GM21717 (cell line): ENCODE results near the gene FAR2.
A peak's percentile ranks its signal among the peaks of the same experiment; 100 is the strongest.
"Not testable (repeated sequence)": the region's sequence is repeated elsewhere in the genome, so short reads cannot be mapped to it uniquely, and the experiment has no call there.

Source experiments
- ATAC-seq: cut with Tn5 transposase; IDR thresholded peaks from one replicate; pipeline ENCODE4 v1.9.1; 2021; ENCODE audit warnings: mild to moderate bottlenecking, moderate library complexity; ENCODE audit not compliant: unreplicated experiment

Gene FAR2

GRCh38 chr12:29316752-29317151 lies 167.7 kb downstream of the FAR2 start:
- no peak for ATAC-seq

- peak; percentile 97 for ATAC-seq
Measured at GRCh38 chr12:29317556-29318363, 168.7 kb downstream of the FAR2 start.

- no peak for ATAC-seq
Measured at GRCh38 chr12:29320295-29321085, 171.4 kb downstream of the FAR2 start.

- ATAC-seq: no peak
Measured at GRCh38 chr12:29322157-29322556, 173.1 kb downstream of the FAR2 start.

- ATAC-seq: no peak
Measured at GRCh38 chr12:29329411-29329810, 180.3 kb downstream of the FAR2 start.

- no peak for ATAC-seq
Measured at GRCh38 chr12:29333178-29333577, 184.1 kb downstream of the FAR2 start.

GRCh38 chr12:29334937-29335336 lies 185.9 kb downstream of the FAR2 start:
- no peak for ATAC-seq

- ATAC-seq: no peak
Measured at GRCh38 chr12:29337325-29337724, 188.2 kb downstream of the FAR2 start.

- ATAC-seq: no peak
Measured at GRCh38 chr12:29343022-29343799, 194.1 kb downstream of the FAR2 start.

- ATAC-seq: no peak
Measured at GRCh38 chr12:29346769-29347421, 197.8 kb downstream of the FAR2 start.

GRCh38 chr12:29350080-29350479 lies 201.0 kb downstream of the FAR2 start:
- no peak for ATAC-seq

- no peak for ATAC-seq
Measured at GRCh38 chr12:29354954-29355353, 205.9 kb downstream of the FAR2 start.

- no peak for ATAC-seq
Measured at GRCh38 chr12:29365091-29365490, 216.0 kb downstream of the FAR2 start.

- ATAC-seq: no peak
Measured at GRCh38 chr12:29374012-29374411, 224.9 kb downstream of the FAR2 start.

GRCh38 chr12:29374913-29375312 lies 225.8 kb downstream of the FAR2 start:
- ATAC-seq: no peak

- ATAC-seq: no peak
Measured at GRCh38 chr12:29376118-29376517, 227.0 kb downstream of the FAR2 start.

GRCh38 chr12:29380536-29381523 lies 231.8 kb downstream of the FAR2 start, which contains the start of gene ERGIC2:
TSS of gene ERGIC2 (minus strand) at chr12:29381172. CDS start at chr12:29371633, 9,539 bp downstream.
- ATAC-seq: peak; percentile 96

GRCh38 chr12:29382251-29382650 lies 233.2 kb downstream of the FAR2 start:
- no peak for ATAC-seq

GRCh38 chr12:29385194-29385593 lies 236.1 kb downstream of the FAR2 start:
- ATAC-seq: not testable (repeated sequence)
